ENCODE data around the gene DUSP9.
"Not testable (repeated sequence)": the region's sequence is repeated elsewhere in the genome, so short reads cannot be mapped to it uniquely, and the experiment has no call there.

Gene DUSP9

GRCh38 chrX:153646620-153647373 lies at the start of gene DUSP9:
Gene DUSP9 (plus strand): TSS chrX:153647203. CDS start chrX:153647954, 751 bp downstream.
- peak; percentile 83 for DNase-seq

GRCh38 chrX:153598541-153599191 lies 48.3 kb upstream of the DUSP9 start, which contains the start of gene CCNQ:
Gene CCNQ (minus strand): TSS chrX:153599139. CDS start chrX:153599073, 66 bp downstream.
- DNase-seq: no peak

GRCh38 chrX:153599192-153600031 lies 47.6 kb upstream of the DUSP9 start:
- peak; percentile 70 for DNase-seq

- no peak for DNase-seq
Measured at GRCh38 chrX:153600032-153600373, 47.0 kb upstream of the DUSP9 start.

- DNase-seq: no peak
Measured at GRCh38 chrX:153600921-153601320, 46.1 kb upstream of the DUSP9 start.

GRCh38 chrX:153601511-153602110 lies 45.4 kb upstream of the DUSP9 start:
- DNase-seq: no peak

- no peak for DNase-seq
Measured at GRCh38 chrX:153602601-153603000, 44.4 kb upstream of the DUSP9 start.

GRCh38 chrX:153603131-153603656 lies 43.8 kb upstream of the DUSP9 start:
- DNase-seq: no peak

GRCh38 chrX:153604666-153605380 lies 42.2 kb upstream of the DUSP9 start:
- not testable (repeated sequence) for DNase-seq

- no peak for DNase-seq
Measured at GRCh38 chrX:153606503-153606902, 40.5 kb upstream of the DUSP9 start.

- no peak for DNase-seq
Measured at GRCh38 chrX:153608376-153608775, 38.6 kb upstream of the DUSP9 start.

- DNase-seq: no peak
Measured at GRCh38 chrX:153608806-153609205, 38.2 kb upstream of the DUSP9 start.

- peak; percentile 59 for DNase-seq
Measured at GRCh38 chrX:153609917-153610835, 36.8 kb upstream of the DUSP9 start.

GRCh38 chrX:153610836-153611213 lies 36.2 kb upstream of the DUSP9 start:
- no peak for DNase-seq

- no peak for DNase-seq
Measured at GRCh38 chrX:153611298-153612095, 35.5 kb upstream of the DUSP9 start.

- no peak for DNase-seq
Measured at GRCh38 chrX:153612413-153612812, 34.6 kb upstream of the DUSP9 start.

- no peak for DNase-seq
Measured at GRCh38 chrX:153614818-153615217, 32.2 kb upstream of the DUSP9 start.

GRCh38 chrX:153620576-153620975 lies 26.4 kb upstream of the DUSP9 start:
- DNase-seq: no peak

- no peak for DNase-seq
Measured at GRCh38 chrX:153621949-153622598, 24.9 kb upstream of the DUSP9 start.

Measured in 8988T (cell line).